Prostate gland (tissue), 2 donors: ENCODE results near the gene OR1I1.

Experiments
- CTCF ChIP-seq, 4 experiments: fragments of 200-600 bp in 2 of 4; fragments of 450-650 bp in 2 of 4; sonication (generic) in 2 of 4; IDR thresholded peaks; 1 replicate in 3 of 4; 2 replicates in 1 of 4; pipeline ENCODE4 v1.5.1; 2016 to 2019; ENCODE audit warnings: antibody characterized with exemption in 4 of 4, mild to moderate bottlenecking in 2 of 4, moderate library complexity in 2 of 4
- POLR2A ChIP-seq: fragments of 450-650 bp; IDR thresholded peaks from one replicate; pipeline ENCODE4 v1.6.1; 2016; ENCODE audit warnings: antibody characterized with exemption, mild to moderate bottlenecking
- POLR2AphosphoS5 ChIP-seq: sonication (generic); formaldehyde crosslinking; IDR thresholded peaks from one replicate; pipeline ENCODE4 v1.6.1; 2017; ENCODE audit warnings: antibody characterized with exemption

GRCh38 chr19:15048128-15048527 lies 33.9 kb upstream of the OR1I1 start:
- TF ChIP-seq POLR2A: no peak
- no peak for TF ChIP-seq CTCF (IDR thresholded peaks at IDR 0.05)
- no peak for TF ChIP-seq POLR2AphosphoS5
